Astrocyte (in vitro differentiated cells and primary cell): Measurements from ENCODE around the gene DGKE.

ENCODE experiments used
- EZH2 ChIP-seq: IDR thresholded peaks from 2 replicates; pipeline ENCODE4 v1.6.1; 2012; ENCODE audit warnings: mild to moderate bottlenecking, low read length, inconsistent platforms; ENCODE audit not compliant: insufficient read depth
- TF ChIP-seq, protein P1 (sequence below): IDR thresholded peaks from 2 replicates; pipeline ENCODE4 v1.5.1; 2011; ENCODE audit warnings: low read depth, mild to moderate bottlenecking, inconsistent platforms, low read length, moderate library complexity; ENCODE audit not compliant: insufficient read depth

- TF ChIP-seq, protein P1, sequence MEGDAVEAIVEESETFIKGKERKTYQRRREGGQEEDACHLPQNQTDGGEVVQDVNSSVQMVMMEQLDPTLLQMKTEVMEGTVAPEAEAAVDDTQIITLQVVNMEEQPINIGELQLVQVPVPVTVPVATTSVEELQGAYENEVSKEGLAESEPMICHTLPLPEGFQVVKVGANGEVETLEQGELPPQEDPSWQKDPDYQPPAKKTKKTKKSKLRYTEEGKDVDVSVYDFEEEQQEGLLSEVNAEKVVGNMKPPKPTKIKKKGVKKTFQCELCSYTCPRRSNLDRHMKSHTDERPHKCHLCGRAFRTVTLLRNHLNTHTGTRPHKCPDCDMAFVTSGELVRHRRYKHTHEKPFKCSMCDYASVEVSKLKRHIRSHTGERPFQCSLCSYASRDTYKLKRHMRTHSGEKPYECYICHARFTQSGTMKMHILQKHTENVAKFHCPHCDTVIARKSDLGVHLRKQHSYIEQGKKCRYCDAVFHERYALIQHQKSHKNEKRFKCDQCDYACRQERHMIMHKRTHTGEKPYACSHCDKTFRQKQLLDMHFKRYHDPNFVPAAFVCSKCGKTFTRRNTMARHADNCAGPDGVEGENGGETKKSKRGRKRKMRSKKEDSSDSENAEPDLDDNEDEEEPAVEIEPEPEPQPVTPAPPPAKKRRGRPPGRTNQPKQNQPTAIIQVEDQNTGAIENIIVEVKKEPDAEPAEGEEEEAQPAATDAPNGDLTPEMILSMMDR = no peak
- no peak for TF ChIP-seq EZH2
Observed at GRCh38 chr17:56890390-56890789, 56.4 kb downstream of the DGKE start.
